Karpas-422 (cell line): ENCODE data around the gene ABCA2. TPM values are rescaled to one million over a fixed set of nuclear protein-coding genes. Genes with fewer than 3 reads are reported as not detected.

Experiments
- DNase-seq: peaks from one replicate; pipeline ENCODE4 v3.0.0-alpha.2; 2015
- H2AFZ ChIP-seq: fragments of 200-600 bp; sonication (generic); 2 replicates; pipeline ENCODE4 v1.6.1; 2014; ENCODE audit warnings: antibody characterized with exemption, low read length, mixed read lengths
- H3K27ac ChIP-seq: fragments of 200-600 bp; sonication (generic); 2 replicates; pipeline ENCODE4 v1.5.1; 2014; ENCODE audit warnings: mild to moderate bottlenecking, low read length, moderate library complexity
- H3K27me3 ChIP-seq: fragments of 200-600 bp; sonication (generic); 2 replicates; pipeline ENCODE4 v1.6.1; 2014; ENCODE audit warnings: low read length, mixed read lengths
- H3K36me3 ChIP-seq: fragments of 200-600 bp; sonication (generic); 2 replicates; pipeline ENCODE4 v1.6.1; 2014; ENCODE audit warnings: low read length, mixed read lengths; ENCODE audit not compliant: insufficient read depth
- H3K4me1 ChIP-seq: fragments of 200-600 bp; sonication (generic); 2 replicates; pipeline ENCODE4 v1.6.1; 2014; ENCODE audit warnings: mild to moderate bottlenecking, low read length, mixed read lengths
- H3K4me2 ChIP-seq: fragments of 200-600 bp; sonication (generic); 2 replicates; pipeline ENCODE4 v1.6.1; 2014; ENCODE audit warnings: low read length, low read depth, mild to moderate bottlenecking; ENCODE audit not compliant: poor library complexity, severe bottlenecking
- H3K4me3 ChIP-seq: fragments of 200-600 bp; sonication (generic); 2 replicates; pipeline ENCODE4 v1.5.1; 2014; ENCODE audit warnings: mild to moderate bottlenecking, antibody characterized with exemption, low read length, mixed read lengths
- H3K79me2 ChIP-seq: fragments of 200-600 bp; sonication (generic); 2 replicates; pipeline ENCODE4 v1.6.1; 2014; ENCODE audit warnings: mild to moderate bottlenecking, low read length, mixed read lengths
- H3K9ac ChIP-seq: fragments of 200-600 bp; sonication (generic); 2 replicates; pipeline ENCODE4 v1.6.0; 2014; ENCODE audit warnings: low read length
- H3K9me2 ChIP-seq: fragments of 200-600 bp; sonication (generic), shearing (Covaris generic); replicated peaks from 2 replicates; pipeline ENCODE4 v1.6.0; 2014; ENCODE audit warnings: mild to moderate bottlenecking, low read length, moderate library complexity; ENCODE audit not compliant: insufficient read depth
- H3K9me3 ChIP-seq: fragments of 300-700, 200-600 bp; sonication (generic); 2 replicates; pipeline ENCODE4 v1.6.1; 2014; ENCODE audit warnings: low read length, mixed read lengths
- H4K20me1 ChIP-seq: fragments of 200-600 bp; sonication (generic); 2 replicates; pipeline ENCODE4 v1.6.1; 2014; ENCODE audit warnings: mild to moderate bottlenecking, antibody characterized with exemption, low read length, low read depth; ENCODE audit not compliant: insufficient read depth
- total RNA-seq: library from RNA; depleted of rRNA; stranded (reverse); fragments of >200 nt; shearing (Covaris generic); gene quantifications from 2 replicates; pipeline ENCODE4 v1.2.3, GENCODE V29; 2014; ENCODE audit warnings: low replicate concordance

The ABCA2 gene
- total RNA-seq, 1 experiment from 2014 or later: 2.4 TPM

- H3K4me3 ChIP-seq: no peak overlapping the region
- H3K79me2 ChIP-seq: no peaks in the 10 kb centered on the region
- no peaks in the 10 kb centered on the region for H4K20me1 ChIP-seq
- H3K9me3 ChIP-seq: no peaks in the 10 kb centered on the region
- H3K4me1 ChIP-seq: no peaks in the 10 kb centered on the region
- H2AFZ ChIP-seq: no peak overlapping the region
- H3K27ac ChIP-seq: no peak overlapping the region
- no peaks in the 10 kb centered on the region for H3K27me3 ChIP-seq
- no peaks in the 10 kb centered on the region for H3K9me2 ChIP-seq
- H3K36me3 ChIP-seq: no peaks in the 10 kb centered on the region
- no peak overlapping the region for H3K4me2 ChIP-seq
- no peak overlapping the region for H3K9ac ChIP-seq
- DNase-seq: no peak
Measured at GRCh38 chr9:136983167-136983566, 44.9 kb downstream of the ABCA2 start.

- no peak within 1 kb of the TSS for H3K4me2 ChIP-seq
- H3K27ac ChIP-seq: no peak within 1 kb of the TSS
- no peaks in the 10 kb centered on the region for H3K9me3 ChIP-seq
- no peak for DNase-seq
- H3K36me3 ChIP-seq: no peaks in the 10 kb centered on the region
- no peaks in the 10 kb centered on the region for H4K20me1 ChIP-seq
- H3K4me3 ChIP-seq: no peak within 1 kb of the TSS
- H3K4me1 ChIP-seq: no peaks in the 10 kb centered on the region
- H3K27me3 ChIP-seq: no peaks in the 10 kb centered on the region
- no peaks in the 10 kb centered on the region for H3K79me2 ChIP-seq
- H3K9me2 ChIP-seq: no peaks in the 10 kb centered on the region
- no peak within 1 kb of the TSS for H2AFZ ChIP-seq
- no peak within 1 kb of the TSS for H3K9ac ChIP-seq
Measured at GRCh38 chr9:136982232-136983051, 45.6 kb downstream of the ABCA2 start, which contains the start of gene LCNL1. Gene LCNL1, plus strand, starts transcription at chr9:136982993. Its CDS starts 594 bp downstream, at chr9:136983587.

GRCh38 chr9:136981588-136982231, 46.3 kb downstream of the ABCA2 start:
- no peak overlapping the region for H3K4me3 ChIP-seq
- no peaks in the 10 kb centered on the region for H3K9me3 ChIP-seq
- H3K27me3 ChIP-seq: no peaks in the 10 kb centered on the region
- no peaks in the 10 kb centered on the region for H4K20me1 ChIP-seq
- H3K4me2 ChIP-seq: no peak overlapping the region
- no peak overlapping the region for H3K9ac ChIP-seq
- no peaks in the 10 kb centered on the region for H3K9me2 ChIP-seq
- no peak overlapping the region for H2AFZ ChIP-seq
- H3K4me1 ChIP-seq: no peaks in the 10 kb centered on the region
- no peaks in the 10 kb centered on the region for H3K79me2 ChIP-seq
- DNase-seq: no peak
- H3K27ac ChIP-seq: no peak overlapping the region
- H3K36me3 ChIP-seq: no peaks in the 10 kb centered on the region

- H3K9me3 ChIP-seq: no peaks in the 10 kb centered on the region
- H2AFZ ChIP-seq: no peak overlapping the region
- no peak overlapping the region for H3K9ac ChIP-seq
- H3K27ac ChIP-seq: no peak overlapping the region
- H3K79me2 ChIP-seq: no peaks in the 10 kb centered on the region
- H4K20me1 ChIP-seq: no peaks in the 10 kb centered on the region
- H3K4me1 ChIP-seq: no peaks in the 10 kb centered on the region
- no peak overlapping the region for H3K4me3 ChIP-seq
- no peak overlapping the region for H3K4me2 ChIP-seq
- H3K27me3 ChIP-seq: no peaks in the 10 kb centered on the region
- no peaks in the 10 kb centered on the region for H3K36me3 ChIP-seq
- DNase-seq: no peak
- H3K9me2 ChIP-seq: no peaks in the 10 kb centered on the region
Measured at GRCh38 chr9:136980669-136981478, 47.2 kb downstream of the ABCA2 start.

- Histone ChIP-seq H3K9me3 (no peaks in the 10 kb centered on the region), H3K4me1 (no peaks in the 10 kb centered on the region), H4K20me1 (no peaks in the 10 kb centered on the region), H3K79me2 (no peaks in the 10 kb centered on the region), H3K4me3 (no peak overlapping the region), H3K36me3 (no peaks in the 10 kb centered on the region), H3K27ac (no peak overlapping the region), H3K4me2 (no peak overlapping the region), H3K9ac (no peak overlapping the region), H3K27me3 (no peaks in the 10 kb centered on the region), H3K9me2 (no peaks in the 10 kb centered on the region), H2AFZ (no peak overlapping the region)
- DNase-seq: no peak
Measured at GRCh38 chr9:136979769-136980587, 48.1 kb downstream of the ABCA2 start.

GRCh38 chr9:136978865-136979544, 49.0 kb downstream of the ABCA2 start:
- Histone ChIP-seq H3K9ac (no peak overlapping the region), H3K27me3 (no peaks in the 10 kb centered on the region)

GRCh38 chr9:136978073-136978864, 49.8 kb downstream of the ABCA2 start:
- H3K27ac ChIP-seq: no peak overlapping the region
- no peak overlapping the region for H3K9ac ChIP-seq
- H3K9me2 ChIP-seq: no peaks in the 10 kb centered on the region
- no peaks in the 10 kb centered on the region for H3K27me3 ChIP-seq
- H3K4me2 ChIP-seq: no peak overlapping the region
- no peak overlapping the region for H2AFZ ChIP-seq
- no peaks in the 10 kb centered on the region for H3K4me1 ChIP-seq
- H3K36me3 ChIP-seq: no peaks in the 10 kb centered on the region
- H3K9me3 ChIP-seq: no peaks in the 10 kb centered on the region
- H3K79me2 ChIP-seq: no peaks in the 10 kb centered on the region
- H3K4me3 ChIP-seq: no peak overlapping the region
- no peaks in the 10 kb centered on the region for H4K20me1 ChIP-seq
- peak; percentile 70 for DNase-seq

More at GRCh38 chr9:136978865-136979544, 49.0 kb downstream of the ABCA2 start:
- no peak for DNase-seq
- no peaks in the 10 kb centered on the region for H3K9me3 ChIP-seq
- no peak overlapping the region for H3K4me2 ChIP-seq
- no peak overlapping the region for H3K4me3 ChIP-seq
- no peaks in the 10 kb centered on the region for H3K36me3 ChIP-seq
- H3K4me1 ChIP-seq: no peaks in the 10 kb centered on the region
- H3K27ac ChIP-seq: no peak overlapping the region
- no peaks in the 10 kb centered on the region for H4K20me1 ChIP-seq
- no peak overlapping the region for H2AFZ ChIP-seq
- no peaks in the 10 kb centered on the region for H3K9me2 ChIP-seq
- no peaks in the 10 kb centered on the region for H3K79me2 ChIP-seq
